HCT116 (cell line): ENCODE measurements around the gene SERINC1. TPM values are rescaled to one million over a fixed set of nuclear protein-coding genes. Genes with fewer than 3 reads are reported as not detected.

ENCODE experiments used
- ATAC-seq: fragments of 200-7000 bp; cut with Tn5 transposase; 2 replicates; pipeline ENCODE4 v1.9.1; 2020; ENCODE audit warnings: mild to moderate bottlenecking, moderate library complexity
- BruUV-seq: library from RNA; stranded (reverse); fragments of 400-500 nt; replicated peaks from 2 replicates; lab custom pipeline; 2021; lab: Mats Ljungman, UMichigan
- CTCF ChIA-PET: fragments of 300-600 bp; sonication (Branson Sonifier 250); formaldehyde crosslinking; loops from one replicate; lab custom pipeline; 2021; ENCODE audit warnings: antibody characterized with exemption; lab: Charles Lee
- POLR2A ChIA-PET: fragments of 300-600, 350-600 bp; sonication (Branson Sonifier 250); formaldehyde crosslinking; loops from one replicate; lab custom pipeline; 2021; ENCODE audit warnings: antibody characterized with exemption; lab: Charles Lee
- RAD21 ChIA-PET, 2 experiments: fragments of 300-600 bp; sonication (Branson Sonifier 250); formaldehyde crosslinking; loops; one replicate each; lab custom pipeline; 2023; ENCODE audit warnings: low total read pairs in 2 of 2; ENCODE audit not compliant: uncharacterized antibody in 2 of 2, unreplicated experiment in 2 of 2, low non-redundant PET in 1 of 2; lab: Charles Lee
- DNase-seq: peaks from one replicate; pipeline ENCODE4 v3.0.0-alpha.2; 2010; ENCODE audit warnings: low read depth, low spot score
- H2AFZ ChIP-seq: fragments of 200-600 bp; shearing (Covaris generic), sonication (generic); 2 replicates; pipeline ENCODE4 v1.6.1; 2017; ENCODE audit warnings: low read depth, mixed run types, mixed read lengths, antibody characterized with exemption, low read length; ENCODE audit not compliant: poor library complexity, severe bottlenecking
- H3K27ac ChIP-seq: 2 replicates; pipeline ENCODE4 v1.5.1; 2012; ENCODE audit warnings: low read depth, low read length
- H3K27me3 ChIP-seq: fragments of 200-600 bp; sonication (generic); 2 replicates; pipeline ENCODE4 v1.6.1; 2016; ENCODE audit warnings: mixed run types, low read length, mixed read lengths; ENCODE audit not compliant: insufficient read depth
- H3K36me3 ChIP-seq, 2 experiments: fragments of 200-500 bp in 1 of 2; fragments of 200-600 bp in 1 of 2; sonication (Bioruptor generic) in 1 of 2; sonication (generic) in 1 of 2; 2 replicates each; pipeline versions ENCODE4 v1.5.1 to v1.6.1; 2014 to 2016; ENCODE audit warnings: low read length in 2 of 2, inconsistent platforms in 1 of 2, mixed read lengths in 1 of 2, mixed run types in 1 of 2; ENCODE audit not compliant: insufficient read depth in 2 of 2, control insufficient read depth in 1 of 2
- H3K4me1 ChIP-seq, 2 experiments: fragments of 200-600 bp in 1 of 2; sonication (generic) in 1 of 2; 2 replicates each; pipeline versions ENCODE4 v1.5.1 to v1.6.1; 2012 to 2017; ENCODE audit warnings: low read length in 2 of 2, inconsistent platforms in 1 of 2, mild to moderate bottlenecking in 1 of 2, mixed read lengths in 1 of 2, mixed run types in 1 of 2, moderate library complexity in 1 of 2; ENCODE audit not compliant: insufficient read depth in 2 of 2, control insufficient read depth in 1 of 2
- H3K4me2 ChIP-seq: fragments of 200-600 bp; sonication (generic); 2 replicates; pipeline ENCODE4 v1.6.1; 2017; ENCODE audit warnings: mixed run types, low read length, mixed read lengths
- H3K4me3 ChIP-seq, 2 experiments: fragments of 200-600 bp in 1 of 2; sonication (generic) in 1 of 2; replicated peaks in 1 of 2; 2 replicates each; pipeline ENCODE4 v1.5.1; 2011 to 2016; ENCODE audit warnings: low read length in 2 of 2, control low read depth in 1 of 2, low read depth in 1 of 2, mild to moderate bottlenecking in 1 of 2, mixed read lengths in 1 of 2, mixed run types in 1 of 2
- H3K79me2 ChIP-seq: fragments of 200-600 bp; sonication (generic); 2 replicates; pipeline ENCODE4 v1.6.1; 2017; ENCODE audit warnings: mild to moderate bottlenecking, mixed run types, low read length, moderate library complexity, mixed read lengths; ENCODE audit not compliant: insufficient read depth
- H3K9ac ChIP-seq: fragments of 200-600 bp; sonication (generic); 2 replicates; pipeline ENCODE4 v1.6.1; 2016; ENCODE audit warnings: low read length, mixed read lengths
- H3K9me2 ChIP-seq: fragments of 200-600 bp; sonication (generic), shearing (Covaris generic); 2 replicates; pipeline ENCODE4 v1.6.1; 2017; ENCODE audit warnings: mixed run types, mild to moderate bottlenecking, moderate library complexity; ENCODE audit not compliant: insufficient read depth
- H3K9me3 ChIP-seq, 2 experiments: fragments of 200-500 bp in 1 of 2; fragments of 200-600 bp in 1 of 2; sonication (Bioruptor generic) in 1 of 2; sonication (generic) in 1 of 2; 2 replicates each; pipeline ENCODE4 v1.6.1; 2014 to 2017; ENCODE audit warnings: low read length in 2 of 2, mixed read lengths in 2 of 2, inconsistent platforms in 1 of 2, low read depth in 1 of 2, mild to moderate bottlenecking in 1 of 2, mixed run types in 1 of 2, moderate library complexity in 1 of 2; ENCODE audit not compliant: control insufficient read depth in 1 of 2, insufficient read depth in 1 of 2
- H4K20me1 ChIP-seq: fragments of 200-600 bp; sonication (generic), shearing (Covaris generic); 2 replicates; pipeline ENCODE4 v1.6.1; 2017; ENCODE audit warnings: mixed run types, mild to moderate bottlenecking, moderate library complexity; ENCODE audit not compliant: insufficient read depth
- CBX3 ChIP-seq: IDR thresholded peaks from 2 replicates; pipeline ENCODE4 v1.6.1; 2012; ENCODE audit warnings: low read depth
- CEBPB ChIP-seq: IDR thresholded peaks from 2 replicates; pipeline ENCODE4 v1.6.1; 2012; ENCODE audit warnings: low read depth
- EGR1 ChIP-seq: IDR thresholded peaks from 2 replicates; pipeline ENCODE4 v1.6.1; 2012; ENCODE audit warnings: low read depth
- ELF1 ChIP-seq: IDR thresholded peaks from 2 replicates; pipeline ENCODE4 v1.6.1; 2012; ENCODE audit warnings: low read depth, borderline replicate concordance
- EZH2phosphoT487 ChIP-seq: fragments of 200-600 bp; IDR thresholded peaks from 2 replicates; pipeline ENCODE4 v1.6.1; 2018; ENCODE audit warnings: antibody characterized with exemption, borderline replicate concordance
- FOSL1 ChIP-seq: IDR thresholded peaks from 2 replicates; pipeline ENCODE4 v1.6.1; 2012; ENCODE audit warnings: low read depth
- JUND ChIP-seq: IDR thresholded peaks from 2 replicates; pipeline ENCODE4 v1.6.1; 2012
- RAD21 ChIP-seq: IDR thresholded peaks from 2 replicates; pipeline ENCODE4 v1.6.1; 2012; ENCODE audit warnings: low read depth, mild to moderate bottlenecking
- SP1 ChIP-seq: IDR thresholded peaks from 2 replicates; pipeline ENCODE4 v1.6.1; 2012; ENCODE audit warnings: low read depth
- SRF ChIP-seq: IDR thresholded peaks from 2 replicates; pipeline ENCODE4 v1.6.1; 2012; ENCODE audit warnings: low read depth
- TCF7L2 ChIP-seq: IDR thresholded peaks from 2 replicates; pipeline ENCODE4 v1.7.0; 2011; ENCODE audit warnings: borderline replicate concordance, inconsistent platforms; ENCODE audit not compliant: insufficient read depth, insufficient read length; ENCODE audit errors: extremely low read depth
- ZNF274 ChIP-seq: fragments of 200-500 bp; sonication (Bioruptor generic); IDR thresholded peaks from 2 replicates; pipeline ENCODE4 v1.6.1; 2014; ENCODE audit warnings: mild to moderate bottlenecking, low read depth, low read length, inconsistent platforms
- intact Hi-C: fragments of 100-400 bp; cut with micrococcal nuclease; formaldehyde crosslinking; loops from 2 replicates; pipeline ENCODE4 v1.10.0; 2022
- total RNA-seq: library from RNA; stranded (reverse); gene quantifications from one replicate; pipeline ENCODE4 v1.2.1, GENCODE V29; 2021; ENCODE audit not compliant: unreplicated experiment
- TF ChIP-seq, protein P1 (sequence below): IDR thresholded peaks from 2 replicates; pipeline ENCODE4 v1.6.1; 2012
- TF ChIP-seq, protein P2 (sequence below): IDR thresholded peaks from 2 replicates; pipeline ENCODE4 v1.6.1; 2011; ENCODE audit warnings: mild to moderate bottlenecking, low read length, moderate library complexity; ENCODE audit not compliant: insufficient replicate concordance; ENCODE audit errors: extremely low read depth

The SERINC1 gene
- total RNA-seq, 1 experiment from 2014 or later: 45.2 TPM

DNA sequence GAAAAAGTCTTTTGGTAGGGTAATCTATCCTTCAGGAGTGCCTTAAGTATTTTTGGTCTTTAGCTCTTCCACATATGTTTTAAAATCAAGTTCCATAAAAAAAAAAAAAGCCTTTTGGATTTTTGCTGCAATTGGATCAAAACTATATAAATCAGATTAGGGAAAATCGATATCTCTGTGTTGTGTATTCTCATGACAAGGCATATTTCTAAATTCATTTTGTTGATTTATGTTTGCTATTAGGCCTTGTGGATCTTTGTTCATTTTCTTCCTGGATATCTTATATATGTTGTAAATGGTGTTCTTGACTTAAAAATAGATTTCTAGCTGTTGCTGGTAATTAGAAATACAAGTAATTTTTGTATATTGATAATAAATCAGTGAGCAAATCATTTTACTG lies 63.4 kb downstream of the SERINC1 start:
- Histone ChIP-seq H3K27ac (no peak overlapping the region), H4K20me1 (0 out of 2 replicates have a peak, but pooled peaks cover 3% of the 10 kb centered on the region), H3K4me1 (no peaks in the 10 kb centered on the region), H3K4me3 (no peak overlapping the region), H3K79me2 (peaks cover 97% of the 10 kb centered on the region), H3K9me3 (no peaks in the 10 kb centered on the region)
- no peak for ATAC-seq
- DNase-seq: no peak
- ChIA-PET POLR2A (no interaction called here), RAD21 (no interaction called here)
- TF ChIP-seq, protein P1, sequence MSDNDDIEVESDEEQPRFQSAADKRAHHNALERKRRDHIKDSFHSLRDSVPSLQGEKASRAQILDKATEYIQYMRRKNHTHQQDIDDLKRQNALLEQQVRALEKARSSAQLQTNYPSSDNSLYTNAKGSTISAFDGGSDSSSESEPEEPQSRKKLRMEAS: no peak
- TF ChIP-seq SRF: no peak
- TF ChIP-seq TCF7L2: no peak
- no peak for TF ChIP-seq ZNF274
- no peak for TF ChIP-seq CBX3
- TF ChIP-seq FOSL1: no peak
- TF ChIP-seq ELF1: no peak
- no peak for TF ChIP-seq EGR1
- no peak for TF ChIP-seq CEBPB
- no peak for TF ChIP-seq RAD21
- TF ChIP-seq EZH2phosphoT487: no peak
- no peak for TF ChIP-seq SP1
- TF ChIP-seq JUND: no peak
- TF ChIP-seq, protein P2, sequence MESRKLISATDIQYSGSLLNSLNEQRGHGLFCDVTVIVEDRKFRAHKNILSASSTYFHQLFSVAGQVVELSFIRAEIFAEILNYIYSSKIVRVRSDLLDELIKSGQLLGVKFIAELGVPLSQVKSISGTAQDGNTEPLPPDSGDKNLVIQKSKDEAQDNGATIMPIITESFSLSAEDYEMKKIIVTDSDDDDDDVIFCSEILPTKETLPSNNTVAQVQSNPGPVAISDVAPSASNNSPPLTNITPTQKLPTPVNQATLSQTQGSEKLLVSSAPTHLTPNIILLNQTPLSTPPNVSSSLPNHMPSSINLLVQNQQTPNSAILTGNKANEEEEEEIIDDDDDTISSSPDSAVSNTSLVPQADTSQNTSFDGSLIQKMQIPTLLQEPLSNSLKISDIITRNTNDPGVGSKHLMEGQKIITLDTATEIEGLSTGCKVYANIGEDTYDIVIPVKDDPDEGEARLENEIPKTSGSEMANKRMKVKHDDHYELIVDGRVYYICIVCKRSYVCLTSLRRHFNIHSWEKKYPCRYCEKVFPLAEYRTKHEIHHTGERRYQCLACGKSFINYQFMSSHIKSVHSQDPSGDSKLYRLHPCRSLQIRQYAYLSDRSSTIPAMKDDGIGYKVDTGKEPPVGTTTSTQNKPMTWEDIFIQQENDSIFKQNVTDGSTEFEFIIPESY: no peak
- TF ChIP-seq, all 23 proteins: peak for 0
- Histone ChIP-seq H3K36me3 (peaks cover 5% of the 10 kb centered on the region in 2 experiments; a peak in 3 of 4 replicates), H3K9me2 (no peaks in the 10 kb centered on the region), H3K4me2 (no peak overlapping the region), H3K27me3 (no peaks in the 10 kb centered on the region), H3K9ac (no peak overlapping the region), H2AFZ (no peak overlapping the region)
- CTCF ChIA-PET: no interaction called here
- intact Hi-C loops: no loop called here
- BruUV-seq: no TSS peak
